HS-27A (cell line): Measurements from ENCODE around the gene DNAJC30.
"Not testable (repeated sequence)": the region's sequence is repeated elsewhere in the genome, so short reads cannot be mapped to it uniquely, and the experiment has no call there.

Experiments used
- DNase-seq: peaks from one replicate; pipeline ENCODE4 v3.0.0-alpha.2; 2012; ENCODE audit warnings: low read depth, missing footprints

The DNAJC30 gene

DNA sequence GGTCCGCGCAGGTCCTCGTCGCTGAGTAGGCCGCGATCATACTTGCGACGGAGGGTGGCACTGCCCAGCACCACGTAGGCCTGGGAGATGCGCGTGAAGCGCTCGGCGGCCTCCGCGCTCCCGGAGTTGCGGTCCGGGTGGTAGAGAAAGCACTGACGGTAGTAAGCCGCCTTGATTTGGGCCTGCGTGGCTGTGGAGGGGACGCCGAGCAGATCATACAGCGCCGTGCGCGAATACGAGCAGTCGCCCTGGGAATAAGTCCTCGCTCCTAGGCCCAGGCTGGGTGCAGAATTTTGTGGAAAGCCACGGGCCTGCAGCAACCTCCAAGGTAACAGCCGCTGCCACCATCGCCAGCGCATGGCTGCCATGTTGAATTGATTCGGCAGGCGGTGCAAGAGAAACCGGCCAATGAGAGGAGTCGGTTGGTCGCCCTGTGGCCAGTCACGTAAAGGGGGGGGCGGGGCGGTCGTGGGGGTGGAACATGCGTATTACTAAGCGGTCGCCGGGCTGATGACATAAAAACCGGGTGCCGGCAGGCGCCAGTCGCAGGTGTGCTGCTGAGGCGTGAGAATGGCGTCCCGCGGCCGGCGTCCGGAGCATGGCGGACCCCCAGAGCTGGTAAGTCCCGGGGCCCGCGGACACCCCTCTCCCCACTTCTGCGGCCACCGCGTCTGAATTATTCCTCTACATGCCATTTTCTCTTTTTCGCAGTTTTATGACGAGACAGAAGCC, at the start of gene DNAJC30, which contains the start of gene BUD23:
Gene DNAJC30 (minus strand): TSS at position 398 of the 732 bp plus-strand sequence. CDS start 30 bp downstream, at position 368.
Gene BUD23 (plus strand): TSS at position 542 of the 732 bp plus-strand sequence. CDS start 29 bp downstream, at position 571.
- peak; percentile 80 for DNase-seq

GRCh38 chr7:73732397-73732796, 49.1 kb upstream of the DNAJC30 start:
- no peak for DNase-seq

DNA sequence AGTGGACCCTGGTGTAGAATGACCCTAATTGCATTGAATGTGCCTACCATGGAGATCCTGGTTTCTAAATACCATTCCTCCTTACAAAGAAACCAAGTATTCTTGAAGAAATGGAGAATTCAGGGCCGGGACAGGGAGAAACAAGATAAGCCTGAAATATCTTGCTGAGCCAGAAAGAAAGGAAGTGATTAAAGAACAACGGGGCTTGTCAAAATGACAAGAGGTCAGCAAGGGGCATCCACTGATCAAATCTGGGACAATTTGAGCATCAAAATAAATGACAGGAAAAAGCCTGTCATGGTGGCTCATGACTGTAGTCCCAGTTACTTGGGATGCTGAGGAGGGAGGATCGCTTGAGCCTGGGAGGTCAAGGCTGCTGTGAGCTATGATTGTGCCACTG, 47.2 kb upstream of the DNAJC30 start:
- no peak for DNase-seq

DNA sequence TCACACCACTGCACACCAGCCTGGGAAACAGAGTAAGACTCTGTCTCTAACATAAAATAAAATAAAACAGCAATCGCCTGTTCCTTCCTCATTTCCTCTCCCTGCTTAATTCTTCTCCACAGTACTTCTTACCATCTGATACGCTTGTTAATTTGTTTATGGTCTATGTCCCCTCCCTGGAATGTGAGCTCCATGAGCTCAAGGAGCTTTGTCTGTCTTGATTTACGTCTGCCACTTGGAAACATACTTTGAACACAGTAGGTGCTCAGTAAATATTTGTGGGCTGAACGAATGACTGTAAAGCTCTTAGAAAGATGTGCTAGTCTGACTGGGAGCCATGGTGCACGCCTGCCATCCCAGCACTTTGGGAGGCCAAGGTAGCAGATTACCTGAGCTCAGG, 45.3 kb upstream of the DNAJC30 start:
- DNase-seq, result no peak

- no peak for DNase-seq
Measured at GRCh38 chr7:73727952-73728351, 44.7 kb upstream of the DNAJC30 start.

- no peak for DNase-seq
Measured at GRCh38 chr7:73726083-73726466, 42.8 kb upstream of the DNAJC30 start.

DNA sequence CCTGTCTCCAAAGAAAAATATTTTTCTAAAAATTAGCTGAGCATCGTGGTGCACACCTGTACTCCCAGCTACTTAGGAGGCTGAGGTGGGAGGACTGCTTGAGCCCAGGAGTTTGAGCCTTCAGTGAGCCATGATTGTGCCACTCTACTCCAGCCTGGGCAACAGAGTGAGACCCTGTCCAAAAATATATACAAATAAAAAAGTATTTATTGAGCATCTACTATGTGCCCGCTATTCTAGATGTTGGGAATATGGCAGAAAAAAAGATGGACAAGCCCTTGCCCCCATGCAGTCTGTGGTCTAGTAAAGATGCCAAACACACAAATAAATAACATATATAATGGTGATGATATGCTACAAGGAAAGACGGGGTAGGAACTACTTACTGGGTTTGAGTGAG, 40.6 kb upstream of the DNAJC30 start:
- DNase-seq, result no peak

DNA sequence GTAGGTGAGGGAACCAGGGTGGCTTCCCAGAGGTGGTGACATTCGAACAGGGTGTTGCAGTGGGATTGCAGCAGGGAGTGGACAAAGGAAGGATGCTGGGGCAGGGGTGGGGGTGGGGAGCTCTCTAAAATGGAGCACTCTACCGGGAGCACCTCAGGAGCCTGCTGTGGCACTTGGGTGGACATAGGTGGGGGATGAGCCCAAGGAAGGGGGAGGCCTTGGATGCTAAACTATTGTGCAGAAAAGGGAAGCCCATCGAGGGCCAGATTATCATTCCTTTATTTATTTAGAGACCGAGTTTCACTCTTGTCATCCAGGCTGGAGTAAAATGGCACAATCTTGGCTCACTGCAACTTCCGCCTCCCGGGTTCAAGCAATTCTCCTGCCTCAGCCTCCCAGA, 39.5 kb upstream of the DNAJC30 start:
- no peak for DNase-seq

DNA sequence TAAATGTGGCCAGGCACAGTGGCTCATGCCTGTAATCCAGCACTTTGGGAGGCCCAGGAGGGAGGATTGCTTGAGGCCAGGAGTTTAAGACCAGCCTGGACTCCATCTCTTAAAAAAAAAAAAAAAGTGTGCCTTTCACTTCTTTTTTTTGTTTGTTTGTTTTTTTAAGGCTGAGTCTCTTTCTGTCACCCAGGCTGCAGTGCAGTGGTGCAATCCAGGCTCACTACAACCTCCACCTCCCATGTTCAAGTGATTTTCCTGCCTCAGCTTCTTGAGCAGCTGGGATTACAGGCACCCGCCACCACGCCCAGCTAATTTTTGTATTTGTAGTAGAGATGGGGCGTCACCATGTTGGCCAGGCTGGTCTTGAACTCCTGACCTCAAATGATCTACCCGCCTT, 38.9 kb upstream of the DNAJC30 start:
- not testable (repeated sequence) for DNase-seq

DNA sequence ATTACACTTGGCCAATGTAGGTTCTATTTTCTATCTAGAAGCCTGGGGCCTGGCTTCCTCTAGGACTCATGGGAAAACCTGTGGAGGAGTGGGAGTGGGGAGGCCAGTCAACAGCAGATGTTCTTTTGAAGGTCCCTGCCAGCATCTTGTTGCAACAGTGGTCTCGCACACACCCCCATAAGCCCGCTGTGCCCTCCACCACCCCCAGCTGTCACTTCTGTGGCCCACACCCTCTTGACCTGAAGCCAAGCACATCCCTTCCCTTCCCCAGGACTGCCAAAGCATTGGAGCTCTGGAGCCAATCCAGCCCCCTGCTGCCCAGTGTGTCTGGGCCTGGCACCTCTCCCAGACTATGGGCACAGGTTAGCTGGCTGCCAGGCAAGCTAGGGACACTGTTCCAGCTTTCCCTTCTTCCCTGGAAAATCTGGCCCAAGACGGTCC, 38.1 kb upstream of the DNAJC30 start:
- no peak for DNase-seq

GRCh38 chr7:73720443-73720842, 37.2 kb upstream of the DNAJC30 start:
- DNase-seq, result not testable (repeated sequence)

DNA sequence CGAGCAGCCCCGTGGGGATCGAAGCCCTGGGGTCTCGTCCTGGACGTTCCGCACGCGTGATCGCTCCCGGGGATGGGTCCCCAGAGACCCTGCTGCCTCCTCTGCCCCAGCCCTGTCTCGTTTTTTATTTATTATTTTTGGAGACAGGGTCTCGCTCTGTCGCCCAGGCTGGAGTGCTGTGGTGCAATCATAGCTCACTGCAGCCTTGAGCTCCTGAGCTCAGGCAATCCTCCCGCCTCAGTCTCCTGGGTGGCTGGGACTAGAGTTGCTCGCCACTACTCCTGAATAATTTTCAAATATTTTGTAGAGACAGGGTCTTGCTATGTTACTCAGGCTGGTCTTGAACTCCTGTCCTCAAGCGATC, 36.5 kb upstream of the DNAJC30 start:
- no peak for DNase-seq

DNA sequence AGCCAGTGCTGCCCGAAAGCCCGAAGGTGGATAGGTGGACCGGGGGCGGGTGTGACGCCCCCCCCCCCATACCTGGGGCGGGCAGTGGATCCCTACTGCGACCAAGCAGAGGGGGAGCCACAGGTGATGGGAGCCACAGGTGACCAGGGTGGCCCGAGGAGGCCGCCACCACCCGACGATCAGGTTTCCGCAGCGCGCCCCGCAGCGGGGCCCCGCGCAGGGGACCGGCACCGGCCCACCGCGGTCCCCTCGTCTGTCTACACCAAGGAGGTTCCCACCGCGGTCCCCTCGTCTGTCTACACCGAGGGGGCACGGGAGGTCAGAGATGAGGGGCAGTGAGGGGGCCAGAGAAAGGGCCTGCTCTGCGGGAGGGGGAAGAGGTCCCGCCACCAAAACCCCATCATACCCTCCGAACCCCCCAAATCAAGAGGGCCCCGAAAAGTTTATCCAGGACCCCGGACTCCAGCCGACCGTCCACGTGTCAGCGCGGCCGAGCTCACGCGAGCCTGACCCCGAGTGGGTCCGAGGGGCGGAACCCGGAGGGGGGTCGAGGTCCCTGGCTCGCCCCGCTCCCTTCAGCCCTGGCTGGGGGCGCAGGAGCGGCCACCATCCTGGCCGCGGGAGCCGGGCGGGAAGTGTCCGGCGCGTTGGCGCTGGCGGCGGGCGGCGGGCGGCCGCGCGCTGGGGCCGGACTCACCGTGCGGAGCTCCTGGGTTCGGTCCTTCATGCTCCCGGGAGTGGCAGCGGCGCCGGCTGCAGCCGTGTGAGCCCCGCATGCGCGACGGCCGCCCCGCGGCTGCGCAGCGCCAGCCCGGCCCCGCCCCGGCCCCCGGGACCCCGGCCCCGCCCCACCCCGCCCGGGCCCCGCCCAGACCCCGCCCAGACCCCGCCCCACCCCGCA, 35.9 kb upstream of the DNAJC30 start, which contains the start of gene STX1A:
Gene STX1A (minus strand): TSS at position 765 of the 901 bp plus-strand sequence. CDS start 38 bp downstream, at position 727.
- DNase-seq, result no peak

DNA sequence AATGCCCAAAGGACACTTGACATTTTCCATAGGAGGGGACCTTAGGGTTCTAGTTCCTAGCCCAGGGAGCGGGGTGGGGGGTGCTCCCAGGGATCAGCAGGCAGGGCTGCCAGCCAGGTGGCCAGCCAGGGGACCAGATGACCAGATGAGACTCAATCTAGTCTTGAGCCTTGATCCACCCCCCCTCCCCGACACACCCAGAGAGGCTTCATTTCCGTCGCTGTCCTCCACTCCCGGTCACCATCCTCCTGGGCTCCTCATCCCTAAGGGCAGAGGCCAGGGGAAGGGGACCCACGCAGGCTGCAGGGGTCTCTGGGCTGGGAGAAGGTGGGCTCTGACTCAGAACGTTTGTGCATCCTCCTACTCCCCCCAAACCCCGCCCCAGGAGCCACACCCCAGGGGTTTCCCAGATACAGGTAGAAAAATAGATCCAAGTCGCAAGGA, 35.2 kb upstream of the DNAJC30 start:
- no peak for DNase-seq

DNA sequence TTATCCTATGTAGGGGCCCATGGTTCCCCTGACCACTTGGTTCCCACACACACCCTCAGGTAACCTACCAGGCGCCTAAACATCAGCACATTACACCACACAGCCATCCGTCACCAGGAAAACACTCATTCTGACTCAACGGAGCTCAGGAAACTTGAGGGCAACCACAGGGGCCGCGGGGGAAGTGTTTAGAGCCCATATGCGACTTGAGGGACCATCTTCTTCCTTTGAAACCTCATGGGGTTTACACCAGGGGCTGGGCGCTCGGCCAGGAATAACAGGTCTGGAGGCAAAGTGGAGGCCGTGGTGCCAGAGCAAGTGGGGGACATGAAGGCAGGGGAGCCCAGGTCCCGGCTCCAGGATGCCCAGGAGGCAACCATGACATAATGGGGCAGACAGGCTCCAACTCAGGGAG, 34.7 kb upstream of the DNAJC30 start:
- peak; percentile 83 for DNase-seq

DNA sequence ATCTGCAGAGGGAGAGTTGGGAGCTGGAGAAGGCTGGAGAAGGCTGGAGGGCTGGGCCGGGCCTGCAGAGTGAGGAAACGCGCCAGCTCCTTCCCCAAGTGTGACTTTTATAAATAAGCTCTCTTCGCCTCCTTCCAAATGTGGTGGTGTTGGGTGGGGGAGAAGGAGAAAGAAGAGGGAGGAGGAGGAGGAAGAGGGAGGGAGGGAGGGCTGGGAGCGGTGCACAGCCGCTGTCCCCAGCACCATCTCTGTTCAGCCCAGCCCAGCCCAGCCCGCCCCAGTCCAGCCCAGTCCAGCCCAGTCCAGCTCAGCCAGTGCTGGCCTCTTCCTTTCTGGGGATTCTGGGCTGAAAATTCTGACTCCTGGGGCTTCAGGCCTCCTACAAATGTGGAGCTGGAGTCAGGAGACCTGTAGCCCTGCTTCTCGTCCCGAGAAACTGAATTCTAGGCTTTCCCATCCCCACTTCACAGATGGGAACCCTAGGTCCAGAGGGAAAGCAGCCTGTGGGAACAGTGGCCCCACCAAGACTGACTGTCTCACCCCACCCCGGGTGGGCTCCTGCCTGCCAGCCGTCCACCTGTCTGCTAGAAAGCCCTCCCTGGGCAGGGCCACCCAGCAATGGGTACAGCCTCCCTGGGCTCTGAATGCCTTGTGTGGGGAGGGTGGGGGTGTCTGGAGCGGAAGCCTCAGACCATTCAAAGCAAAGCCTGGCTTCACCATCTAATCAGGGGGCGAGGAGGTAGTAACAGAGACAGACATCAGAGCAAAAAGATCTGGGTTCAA, 34.0 kb upstream of the DNAJC30 start:
- no peak for DNase-seq

DNA sequence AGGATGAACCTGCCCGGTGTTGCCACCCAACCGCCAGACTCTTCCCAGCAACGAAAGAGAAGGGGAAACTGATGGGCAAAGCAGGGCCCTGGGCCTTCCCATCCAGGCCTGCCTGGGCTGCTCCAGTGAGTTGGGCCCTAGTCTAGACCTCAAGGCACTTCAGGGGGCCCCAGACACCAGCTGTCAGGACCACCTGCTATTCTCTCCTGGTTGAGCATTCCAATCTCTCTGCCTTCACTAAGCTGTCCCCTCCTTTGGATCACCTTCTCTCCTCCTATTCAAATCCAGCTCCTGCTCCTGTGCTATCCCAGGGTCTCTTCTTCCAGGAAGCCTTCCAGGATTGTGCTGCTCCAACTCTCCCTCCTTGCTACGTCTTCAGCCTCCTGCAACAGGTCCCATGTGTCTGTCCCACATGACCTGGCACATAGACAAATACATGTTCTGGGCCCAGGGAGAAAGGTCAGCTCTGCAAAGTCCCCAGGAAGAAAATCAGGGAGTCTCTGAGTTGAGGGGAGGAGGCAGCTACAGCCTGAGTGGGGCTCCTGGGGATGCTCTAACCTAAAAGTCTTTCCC, 33.2 kb upstream of the DNAJC30 start:
- DNase-seq, result no peak

- peak; percentile 83 for DNase-seq
Measured at GRCh38 chr7:73715648-73716317, 32.5 kb upstream of the DNAJC30 start.

DNA sequence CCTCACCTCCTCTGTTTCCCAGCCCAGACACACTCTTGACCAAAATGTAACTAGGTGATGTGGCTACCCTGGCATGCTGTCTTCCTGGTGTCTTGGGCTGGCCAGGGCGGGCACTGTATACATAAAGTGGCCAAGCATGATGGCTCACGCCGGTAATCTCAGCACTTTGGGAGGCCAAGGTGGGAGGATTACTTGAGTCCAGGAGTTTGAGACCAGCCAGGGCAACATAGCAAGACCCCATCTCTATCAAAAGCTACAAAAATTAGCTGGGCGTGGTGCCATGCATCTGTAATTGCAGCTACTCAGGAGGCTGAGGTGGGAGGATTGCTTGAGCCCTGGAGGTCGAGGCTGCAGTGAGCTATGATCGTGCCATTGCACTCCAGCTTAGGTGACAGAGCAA, 30.1 kb upstream of the DNAJC30 start:
- DNase-seq, result not testable (repeated sequence)

GRCh38 chr7:73712773-73713172, 29.5 kb upstream of the DNAJC30 start:
- no peak for DNase-seq

GRCh38 chr7:73708961-73709549, 25.8 kb upstream of the DNAJC30 start:
- DNase-seq, result no peak
